Measurements from ENCODE around the gene TSPAN33.

The TSPAN33 gene

GRCh38 chr7:129208667-129209066 lies 64.2 kb downstream of the TSPAN33 start:
- DNase-seq (ENCODE audit: low read depth), result no peak
- H3K4me3 ChIP-seq (ENCODE audit: low read depth, low read length), result no peak overlapping the region
- no peak for TF ChIP-seq CTCF (IDR thresholded peaks at IDR 0.05; ENCODE audit: low read depth, low read length, missing control alignments)

GRCh38 chr7:129209067-129209926 lies 64.8 kb downstream of the TSPAN33 start:
- no peak for DNase-seq (ENCODE audit: low read depth)
- no peak overlapping the region for H3K4me3 ChIP-seq (ENCODE audit: low read depth, low read length)
- no peak for TF ChIP-seq CTCF (IDR thresholded peaks at IDR 0.05; ENCODE audit: low read depth, low read length, missing control alignments)

- no peak overlapping the region for H3K4me3 ChIP-seq (ENCODE audit: low read depth, low read length)
- peak; percentile 84 for TF ChIP-seq CTCF (IDR thresholded peaks at IDR 0.05; ENCODE audit: low read depth, low read length, missing control alignments)
- no peak for DNase-seq (ENCODE audit: low read depth)
These were observed 65.9 kb downstream of the TSPAN33 start for GRCh38 chr7:129210256-129210988.

- DNase-seq (ENCODE audit: low read depth), result no peak
- no peak for TF ChIP-seq CTCF (IDR thresholded peaks at IDR 0.05; ENCODE audit: low read depth, low read length, missing control alignments)
- no peak overlapping the region for H3K4me3 ChIP-seq (ENCODE audit: low read depth, low read length)
These were observed 66.4 kb downstream of the TSPAN33 start for GRCh38 chr7:129210989-129211312.

GRCh38 chr7:129212126-129212525 lies 67.6 kb downstream of the TSPAN33 start:
- H3K4me3 ChIP-seq (ENCODE audit: low read depth, low read length), result no peak overlapping the region
- no peak for TF ChIP-seq CTCF (IDR thresholded peaks at IDR 0.05; ENCODE audit: low read depth, low read length, missing control alignments)
- no peak for DNase-seq (ENCODE audit: low read depth)

- no peak for TF ChIP-seq CTCF (IDR thresholded peaks at IDR 0.05; ENCODE audit: low read depth, low read length, missing control alignments)
- DNase-seq (ENCODE audit: low read depth), result no peak
- H3K4me3 ChIP-seq (ENCODE audit: low read depth, low read length), result no peak overlapping the region
These were observed 68.1 kb downstream of the TSPAN33 start for GRCh38 chr7:129212596-129212995.
